Measurements from ENCODE around the gene CFAP119.

CFAP119 gene

DNA sequence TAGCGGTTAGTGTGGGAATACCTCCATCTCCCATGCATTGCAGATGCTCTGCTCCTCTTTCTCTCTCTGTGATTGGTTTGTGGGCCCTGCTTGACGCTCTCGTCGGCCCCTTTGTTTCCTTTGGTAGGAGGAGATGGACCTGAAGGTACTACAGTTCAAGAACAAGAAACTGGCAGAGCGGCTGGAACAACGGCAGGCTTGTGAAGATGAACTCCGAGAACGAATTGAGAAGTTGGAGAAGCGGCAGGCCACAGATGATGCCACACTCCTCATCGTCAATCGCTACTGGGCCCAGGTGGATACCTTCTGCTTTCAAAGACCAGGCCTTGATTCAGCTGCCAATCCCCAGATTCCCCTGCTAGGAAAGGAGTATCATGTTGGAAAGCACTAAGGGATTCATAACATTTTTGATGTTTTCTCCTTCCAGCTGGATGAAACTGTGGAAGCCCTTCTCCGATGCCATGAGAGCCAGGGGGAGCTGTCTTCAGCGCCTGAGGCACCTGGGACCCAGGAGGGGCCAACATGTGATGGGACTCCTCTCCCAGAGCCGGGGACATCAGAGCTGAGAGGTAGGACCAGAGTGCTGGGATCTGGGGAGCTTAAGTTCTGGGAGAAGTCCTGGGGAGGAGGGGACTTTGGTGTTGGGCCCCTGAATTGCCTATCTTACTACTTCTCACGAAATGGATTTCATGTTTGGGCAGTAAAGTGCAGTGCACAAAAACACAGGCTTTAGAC lies 1.3 kb upstream of the CFAP119 start:
- no peak for DNase-seq (ENCODE audit: low read depth)

- peak; percentile 38 for DNase-seq (ENCODE audit: low read depth)
Measured at GRCh38 chr16:30761427-30761927, 385 bp downstream of the CFAP119 start.

DNA sequence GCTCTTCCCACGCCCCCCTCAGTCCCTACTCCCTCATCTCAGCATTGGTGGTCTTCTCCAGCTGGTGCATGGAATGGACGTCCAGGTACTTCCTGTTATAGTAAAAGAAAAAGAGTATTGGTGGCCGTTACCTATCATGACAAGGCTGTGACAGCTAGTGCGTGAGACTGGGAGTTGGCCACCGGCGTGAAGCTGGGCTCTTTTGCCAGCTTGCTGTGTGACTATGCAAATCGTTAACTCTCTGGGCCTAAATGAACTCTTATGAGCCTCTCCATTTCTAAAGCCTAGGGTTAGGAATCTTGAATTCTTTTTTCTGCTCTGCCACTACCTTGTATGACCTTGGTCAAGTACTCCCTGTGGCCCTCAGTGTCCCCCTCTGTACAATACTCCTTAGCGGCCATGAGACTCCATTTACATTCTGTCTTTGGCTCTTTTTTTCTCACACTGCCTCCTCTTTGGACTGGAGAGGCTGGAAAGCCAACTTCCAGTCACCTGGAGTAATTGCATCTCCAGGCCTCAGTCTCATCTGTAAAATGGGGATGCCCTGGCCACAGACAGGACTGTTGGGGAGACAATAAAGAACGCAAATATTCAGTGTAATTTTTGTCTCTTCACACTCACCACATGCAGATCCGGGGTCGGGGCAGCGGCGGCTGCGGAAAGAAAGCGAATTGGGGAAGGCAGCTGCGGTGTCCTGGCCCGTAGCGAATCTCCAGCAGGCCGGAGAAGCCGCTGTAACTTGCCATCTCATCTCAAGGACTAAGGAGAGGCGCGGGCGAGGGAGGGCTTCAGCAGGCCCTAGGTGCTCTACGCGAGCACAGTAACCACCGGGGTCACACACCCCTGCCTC lies 1.1 kb downstream of the CFAP119 start:
- no peak for DNase-seq (ENCODE audit: low read depth)

GRCh38 chr16:30760001-30760559 lies 1.8 kb downstream of the CFAP119 start:
- no peak for DNase-seq (ENCODE audit: low read depth)

DNA sequence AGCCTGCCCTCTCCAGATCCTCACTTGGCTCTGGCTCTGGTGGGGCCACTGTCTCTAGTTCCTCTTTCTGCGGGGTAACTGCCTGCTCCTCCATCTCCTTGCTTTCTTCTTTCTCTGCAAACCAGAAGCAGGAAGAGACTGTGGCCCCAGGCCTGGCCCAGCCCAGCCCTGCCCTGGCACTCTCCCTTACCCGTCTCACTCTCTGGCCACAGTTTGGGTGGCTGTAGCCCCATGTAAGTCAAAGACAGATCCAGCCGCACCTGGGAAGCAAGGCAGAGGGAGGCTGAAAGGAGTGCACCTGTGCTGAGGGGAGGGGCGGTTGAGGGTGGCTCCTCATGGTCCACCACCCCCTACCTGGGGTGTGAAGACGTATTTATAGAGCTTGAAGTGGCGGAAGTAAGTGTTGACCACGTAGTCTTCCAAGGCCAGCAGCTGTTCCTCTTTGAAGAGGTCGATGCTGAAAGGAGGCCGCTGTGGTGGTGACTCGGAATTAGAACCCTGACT lies 2.8 kb downstream of the CFAP119 start:
- no peak for DNase-seq (ENCODE audit: low read depth)

DNA sequence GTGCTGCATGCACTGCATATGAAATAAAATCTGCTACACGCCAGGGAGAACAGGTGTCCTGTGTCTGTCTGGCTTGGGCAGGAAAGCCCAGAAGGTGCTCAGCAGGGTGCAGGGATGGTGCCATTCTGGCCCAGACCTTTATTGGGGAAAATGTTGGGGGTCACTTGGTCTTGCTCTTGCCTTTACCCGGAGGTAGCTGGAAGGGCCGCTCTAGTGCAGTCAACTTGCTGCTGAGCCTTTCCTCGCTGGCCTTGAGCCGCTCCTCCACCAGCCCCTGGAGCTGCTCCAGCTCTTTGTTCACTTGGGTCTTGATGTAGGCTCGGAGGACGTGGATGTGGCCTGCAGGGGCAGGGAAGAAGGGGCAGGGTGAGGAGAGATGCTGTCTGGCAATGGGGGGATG lies 4.5 kb downstream of the CFAP119 start:
- DNase-seq (ENCODE audit: low read depth) = no peak

DNA sequence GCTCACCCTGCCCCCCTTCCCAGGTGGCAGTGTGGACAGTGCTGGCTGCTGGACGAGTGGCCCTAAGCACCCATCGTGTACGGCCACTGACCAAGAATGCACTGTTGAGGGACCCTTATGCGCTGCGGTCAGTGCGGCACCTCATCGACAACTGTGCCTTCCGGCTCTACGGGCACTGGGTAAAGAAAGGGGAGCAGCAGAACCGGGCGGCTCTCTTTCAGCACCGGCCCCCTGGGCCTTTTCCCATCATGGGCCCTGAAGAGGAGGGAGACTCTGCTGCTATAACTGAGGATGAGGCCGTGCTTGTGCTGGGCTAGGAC lies 5.1 kb downstream of the CFAP119 start:
- no peak for DNase-seq (ENCODE audit: low read depth)

- no peak for DNase-seq (ENCODE audit: low read depth)
Measured at GRCh38 chr16:30755955-30756780, 5.7 kb downstream of the CFAP119 start.

DNA sequence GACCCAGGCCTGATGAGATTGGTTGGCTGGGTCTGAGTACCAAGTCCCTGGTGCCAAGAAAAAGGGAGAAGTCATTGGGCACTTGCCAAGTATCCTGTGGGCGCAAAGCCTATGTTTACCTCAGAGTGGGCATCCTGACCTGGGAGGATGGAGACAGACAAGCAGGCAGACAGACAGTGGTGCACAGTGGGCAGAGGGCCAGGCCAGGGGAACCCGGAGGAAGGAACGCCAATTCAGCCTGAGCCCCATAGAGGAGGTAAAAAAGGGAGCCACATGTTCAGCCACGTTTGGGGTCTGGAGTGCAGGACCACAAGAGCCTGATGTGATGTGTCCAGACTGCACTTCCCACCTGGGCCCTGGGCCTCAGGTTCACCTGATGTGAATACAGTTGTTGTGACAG lies 8.3 kb downstream of the CFAP119 start:
- DNase-seq (ENCODE audit: low read depth) = no peak

- no peak for DNase-seq (ENCODE audit: low read depth)
Measured at GRCh38 chr16:30750876-30751465, 10.9 kb downstream of the CFAP119 start.

- no peak for DNase-seq (ENCODE audit: low read depth)
Measured at GRCh38 chr16:30750201-30750600, 11.7 kb downstream of the CFAP119 start.

DNA sequence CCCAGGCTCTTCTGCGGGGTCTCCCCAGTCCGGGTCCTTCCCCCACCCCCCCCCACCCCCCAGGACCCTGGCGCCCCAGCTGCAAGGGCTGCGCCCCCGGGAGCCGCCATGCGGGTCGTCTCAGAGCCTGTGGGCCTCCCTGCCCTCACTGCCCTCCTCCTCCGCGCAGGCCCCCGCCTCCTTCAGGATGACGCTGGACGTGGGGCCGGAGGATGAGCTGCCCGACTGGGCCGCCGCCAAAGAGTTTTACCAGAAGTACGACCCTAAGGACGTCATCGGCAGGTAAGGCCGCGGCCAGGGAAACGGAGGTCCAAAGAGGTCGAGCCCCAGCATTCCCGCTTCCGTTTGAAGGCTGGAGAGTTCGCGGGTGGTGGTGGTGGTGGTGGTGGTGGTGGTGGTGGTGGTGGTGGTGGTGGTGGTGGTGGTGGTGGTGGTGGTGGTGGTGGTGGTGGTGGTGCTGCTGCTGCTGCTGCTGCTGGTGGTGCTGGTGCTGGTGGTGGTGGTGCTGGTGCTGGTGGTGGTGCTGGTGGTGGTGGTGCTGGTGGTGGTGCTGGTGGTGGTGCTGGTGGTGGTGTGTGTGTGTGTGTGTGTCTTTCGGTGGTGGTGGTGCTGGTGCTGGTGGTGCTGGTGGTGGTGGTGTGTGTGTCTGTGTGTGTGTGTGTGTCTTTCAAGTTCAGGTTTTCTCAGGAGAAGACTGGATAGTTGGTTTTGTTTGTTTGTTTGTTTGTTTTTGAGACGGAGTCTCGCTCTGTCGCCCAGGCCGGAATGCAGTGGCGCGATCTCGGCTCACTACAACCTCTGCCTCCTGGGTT lies 13.0 kb downstream of the CFAP119 start:
- peak; percentile 18 for DNase-seq (ENCODE audit: low read depth)

- DNase-seq (ENCODE audit: low read depth) = peak; percentile 98
Measured at GRCh38 chr16:30747799-30748633, 13.8 kb downstream of the CFAP119 start, which contains the start of gene PHKG2. TSS of gene PHKG2 (plus strand) at chr16:30748425. CDS start at chr16:30748821, 396 bp downstream.

- DNase-seq (ENCODE audit: low read depth) = no peak
Measured at GRCh38 chr16:30747331-30747730, 14.5 kb downstream of the CFAP119 start.

- no peak for DNase-seq (ENCODE audit: low read depth)
Measured at GRCh38 chr16:30746638-30747175, 15.2 kb downstream of the CFAP119 start.

GRCh38 chr16:30745082-30745481 lies 16.8 kb downstream of the CFAP119 start:
- DNase-seq (ENCODE audit: low read depth) = no peak

GRCh38 chr16:30744183-30744582 lies 17.7 kb downstream of the CFAP119 start:
- DNase-seq (ENCODE audit: low read depth) = no peak

- no peak for DNase-seq (ENCODE audit: low read depth)
Measured at GRCh38 chr16:30743716-30744115, 18.1 kb downstream of the CFAP119 start.

DNA sequence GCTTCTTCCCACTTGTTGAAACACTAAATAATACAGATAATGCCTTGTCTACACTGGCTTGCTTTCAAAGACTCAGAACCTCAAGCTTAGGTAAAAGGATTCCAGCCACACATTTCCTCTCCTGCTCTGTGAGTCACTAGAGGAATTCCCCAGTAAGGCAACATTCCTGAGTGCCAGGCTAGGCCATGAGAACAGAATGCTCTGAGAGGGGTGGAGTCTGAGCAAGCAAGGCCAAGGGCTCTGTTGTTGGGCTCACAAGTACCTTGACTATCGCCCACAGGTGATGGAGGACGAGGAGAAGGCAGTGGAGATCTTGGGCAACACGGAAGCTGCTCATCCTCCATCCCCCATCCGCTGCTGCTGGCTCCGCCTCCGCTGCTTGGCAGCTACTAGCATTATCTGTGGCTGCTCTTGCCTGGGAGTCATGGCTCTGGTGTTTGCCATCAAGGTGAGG lies 20.4 kb downstream of the CFAP119 start:
- DNase-seq (ENCODE audit: low read depth) = no peak

All from activated T-cell treated with anti-CD3 and anti-CD28 coated beads for 48 hours (primary cell).